Stimulated activated CD8-positive, alpha-beta memory T cell treated with anti-CD3 and anti-CD28 coated beads, Interleukin-15, amount 100 ng/mL, for 1 hour (primary cell): ENCODE results near the gene STMND1.
A peak's percentile ranks its signal among the peaks of the same experiment; 100 is the strongest.

Source experiments
- DNase-seq: peaks from one replicate; pipeline ENCODE4 v3.0.0-alpha.2; 2020; ENCODE audit warnings: low read depth

The STMND1 gene

GRCh38 chr6:17098538-17098937, 3.3 kb upstream of the STMND1 start:
- DNase-seq: no peak

GRCh38 chr6:17099401-17100059, 2.3 kb upstream of the STMND1 start:
- DNase-seq: no peak

GRCh38 chr6:17100806-17101205, 1.0 kb upstream of the STMND1 start:
- no peak for DNase-seq

- DNase-seq: no peak
Measured at GRCh38 chr6:17102258-17102870, 514 bp downstream of the STMND1 start.

GRCh38 chr6:17103715-17104114, 1.9 kb downstream of the STMND1 start:
- no peak for DNase-seq

GRCh38 chr6:17107863-17108262, 6.0 kb downstream of the STMND1 start:
- no peak for DNase-seq

- no peak for DNase-seq
Measured at GRCh38 chr6:17115251-17116116, 13.6 kb downstream of the STMND1 start.

- no peak for DNase-seq
Measured at GRCh38 chr6:17116117-17116440, 14.2 kb downstream of the STMND1 start.

- DNase-seq: no peak
Measured at GRCh38 chr6:17120019-17120418, 18.2 kb downstream of the STMND1 start.

- no peak for DNase-seq
Measured at GRCh38 chr6:17125407-17125806, 23.6 kb downstream of the STMND1 start.

- no peak for DNase-seq
Measured at GRCh38 chr6:17130786-17131185, 28.9 kb downstream of the STMND1 start.

- DNase-seq: no peak
Measured at GRCh38 chr6:17132967-17133366, 31.1 kb downstream of the STMND1 start.

GRCh38 chr6:17138033-17138432, 36.2 kb downstream of the STMND1 start:
- DNase-seq: no peak

GRCh38 chr6:17144016-17144415, 42.2 kb downstream of the STMND1 start:
- DNase-seq: no peak

GRCh38 chr6:17149571-17149970, 47.7 kb downstream of the STMND1 start:
- DNase-seq: no peak

GRCh38 chr6:17150096-17150495, 48.2 kb downstream of the STMND1 start:
- no peak for DNase-seq

GRCh38 chr6:17151888-17152287, 50.0 kb downstream of the STMND1 start:
- no peak for DNase-seq

- DNase-seq: no peak
Measured at GRCh38 chr6:17152703-17153102, 50.9 kb downstream of the STMND1 start.

GRCh38 chr6:17156112-17156921, 54.5 kb downstream of the STMND1 start:
- DNase-seq: peak; percentile 43

- no peak for DNase-seq
Measured at GRCh38 chr6:17156966-17157365, 55.1 kb downstream of the STMND1 start.

- no peak for DNase-seq
Measured at GRCh38 chr6:17157617-17158016, 55.8 kb downstream of the STMND1 start.

GRCh38 chr6:17159240-17159639, 57.4 kb downstream of the STMND1 start:
- DNase-seq: no peak
